HG03060 (cell line): ENCODE results near the gene TBC1D2B.

ENCODE experiments used
- ATAC-seq: cut with Tn5 transposase; IDR thresholded peaks from one replicate; pipeline ENCODE4 v1.9.1; 2021; ENCODE audit warnings: low read depth, moderate number of reproducible peaks; ENCODE audit not compliant: unreplicated experiment

TBC1D2B gene

GRCh38 chr15:78037779-78038305, 39.7 kb downstream of the TBC1D2B start:
- no peak for ATAC-seq

- no peak for ATAC-seq
Observed at GRCh38 chr15:78037328-78037727, 40.2 kb downstream of the TBC1D2B start.

- ATAC-seq = no peak
Observed at GRCh38 chr15:78035861-78036476, 41.5 kb downstream of the TBC1D2B start.

- no peak for ATAC-seq
Observed at GRCh38 chr15:78035321-78035751, 42.2 kb downstream of the TBC1D2B start.

GRCh38 chr15:78034495-78035191, 42.9 kb downstream of the TBC1D2B start:
- ATAC-seq = no peak

- ATAC-seq = no peak
Observed at GRCh38 chr15:78033864-78034263, 43.6 kb downstream of the TBC1D2B start.

GRCh38 chr15:78032671-78033070, 44.8 kb downstream of the TBC1D2B start:
- ATAC-seq = no peak

- no peak for ATAC-seq
Observed at GRCh38 chr15:78024883-78025282, 52.6 kb downstream of the TBC1D2B start.

GRCh38 chr15:78024519-78024870, 53.0 kb downstream of the TBC1D2B start:
- ATAC-seq = no peak

- ATAC-seq = no peak
Observed at GRCh38 chr15:78023865-78024518, 53.5 kb downstream of the TBC1D2B start.

GRCh38 chr15:78023081-78023665, 54.3 kb downstream of the TBC1D2B start:
- ATAC-seq = no peak

GRCh38 chr15:78021761-78022160, 55.8 kb downstream of the TBC1D2B start:
- no peak for ATAC-seq

- no peak for ATAC-seq
Observed at GRCh38 chr15:78020007-78020406, 57.5 kb downstream of the TBC1D2B start.

- ATAC-seq = no peak
Observed at GRCh38 chr15:78018946-78019644, 58.4 kb downstream of the TBC1D2B start.

- ATAC-seq = no peak
Observed at GRCh38 chr15:78018445-78018844, 59.1 kb downstream of the TBC1D2B start.

GRCh38 chr15:78016860-78017259, 60.7 kb downstream of the TBC1D2B start:
- no peak for ATAC-seq

- ATAC-seq = no peak
Observed at GRCh38 chr15:78012643-78013077, 64.9 kb downstream of the TBC1D2B start.

- ATAC-seq = no peak
Observed at GRCh38 chr15:78010067-78010466, 67.4 kb downstream of the TBC1D2B start.

- no peak for ATAC-seq
Observed at GRCh38 chr15:78007964-78008886, 69.3 kb downstream of the TBC1D2B start.
